HUDEP-2 (cell line): ENCODE data around the gene DYNLL1.
"Not testable (repeated sequence)": the region's sequence is repeated elsewhere in the genome, so short reads cannot be mapped to it uniquely, and the experiment has no call there.

Experiments used
- DNase-seq, 76 experiments: peaks; one replicate each; lab custom pipeline; 2025; ENCODE audit not compliant: unreplicated experiment in 76 of 76; lab: John Stamatoyannopoulos, UW

Gene DYNLL1

GRCh38 chr12:120504587-120504986 is 8.7 kb downstream of the DYNLL1 start:
- no peak for DNase-seq

DNA sequence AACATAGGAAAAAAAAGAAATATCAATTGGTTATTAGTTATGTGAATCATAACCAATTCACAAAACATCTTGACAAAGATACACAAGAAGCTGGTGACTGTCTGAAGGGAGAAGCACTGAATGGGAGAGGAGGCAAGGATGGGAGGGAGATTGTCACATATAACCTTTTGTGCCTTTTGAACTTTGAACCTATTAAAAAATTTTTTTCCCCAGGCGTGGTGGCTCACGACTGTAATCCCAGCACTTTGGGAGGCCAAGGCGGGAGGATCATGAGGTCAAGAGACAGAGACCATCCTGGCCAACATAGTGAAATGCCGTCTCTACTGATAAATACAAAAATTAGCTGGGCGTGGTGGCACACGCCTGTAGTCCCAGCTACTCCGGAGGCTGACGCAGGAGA is 12.6 kb downstream of the DYNLL1 start:
- no peak for DNase-seq

GRCh38 chr12:120514002-120514401 is 18.1 kb downstream of the DYNLL1 start:
- no peak for DNase-seq

- no peak for DNase-seq
These were observed 19.6 kb downstream of the DYNLL1 start for GRCh38 chr12:120515496-120515895.

- DNase-seq, result not testable (repeated sequence)
These were observed 23.4 kb downstream of the DYNLL1 start for GRCh38 chr12:120519324-120519723.

DNA sequence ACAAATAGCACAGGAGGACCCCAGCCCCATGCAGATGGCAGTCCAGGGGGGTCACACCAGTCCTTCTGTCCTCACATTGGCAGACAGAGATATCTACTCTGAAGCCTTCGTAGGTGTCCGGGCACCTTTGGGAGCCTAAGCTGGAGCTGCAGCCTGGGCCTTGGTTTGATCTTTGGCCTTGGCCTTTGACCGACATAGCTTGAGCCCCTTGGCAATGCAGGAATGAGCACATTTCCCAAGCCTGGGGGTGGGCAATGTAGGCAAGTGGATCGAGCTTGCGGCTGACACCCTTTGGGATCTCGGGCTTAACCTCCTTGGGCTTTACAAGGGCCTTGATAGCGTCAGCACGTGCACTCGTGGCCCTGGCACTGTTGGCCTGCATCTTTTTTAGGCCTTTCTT is 26.7 kb downstream of the DYNLL1 start:
- no peak for DNase-seq

- peak in 73 of 76 experiments; percentile 13 to 83 (median 64) for DNase-seq
These were observed 33.1 kb downstream of the DYNLL1 start, which contains the start of gene COQ5 for GRCh38 chr12:120528861-120529525. Gene COQ5, minus strand, starts transcription at chr12:120529158. Its CDS starts 17 bp downstream, at chr12:120529141.

DNA sequence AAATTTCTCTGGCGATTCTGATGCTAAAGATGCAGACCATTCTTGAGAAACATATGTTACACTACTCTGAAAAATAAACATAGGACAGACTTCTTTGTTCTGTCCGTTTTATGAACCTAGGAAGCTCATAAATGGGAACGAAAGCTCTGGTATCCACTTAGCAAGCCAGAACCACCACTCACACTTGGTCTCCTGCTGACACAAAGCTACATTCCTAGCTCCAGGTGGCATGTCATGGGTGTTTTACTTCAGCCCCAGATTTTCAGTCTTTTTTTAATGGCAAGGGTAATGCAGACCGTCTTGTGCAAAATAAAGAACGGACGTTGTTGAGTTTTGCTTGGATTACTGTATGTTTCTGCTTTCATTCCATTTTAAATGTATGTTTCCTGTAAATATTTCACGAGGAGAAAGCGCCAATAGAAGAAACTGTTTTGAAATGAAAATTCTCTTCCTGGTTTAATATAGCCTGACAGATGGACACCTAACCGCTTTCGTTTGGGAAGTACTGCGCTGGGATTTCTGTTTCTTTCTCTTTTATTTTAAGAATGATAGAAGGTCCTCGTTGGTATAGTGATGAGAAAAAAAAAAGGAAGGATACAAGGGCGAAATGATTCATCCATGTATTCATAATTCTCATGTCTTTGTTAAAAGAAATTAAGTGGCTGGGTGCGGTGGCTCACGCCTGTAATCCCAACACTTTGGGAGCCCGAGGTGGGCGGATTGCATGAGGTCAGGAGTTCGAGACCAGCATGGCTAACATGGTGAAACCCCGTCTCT is 33.9 kb downstream of the DYNLL1 start:
- DNase-seq, result no peak

GRCh38 chr12:120530418-120530761 is 34.5 kb downstream of the DYNLL1 start:
- not testable (repeated sequence) for DNase-seq

- DNase-seq, result no peak
These were observed 36.9 kb downstream of the DYNLL1 start for GRCh38 chr12:120532701-120533238.

- DNase-seq, result peak in 73 of 76 experiments; percentile 3 to 85 (median 55)
These were observed 38.3 kb downstream of the DYNLL1 start, which contains the start of gene RNF10 for GRCh38 chr12:120534203-120534702. Gene RNF10, plus strand, starts transcription at chr12:120534356. Its CDS starts 456 bp downstream, at chr12:120534812.

DNA sequence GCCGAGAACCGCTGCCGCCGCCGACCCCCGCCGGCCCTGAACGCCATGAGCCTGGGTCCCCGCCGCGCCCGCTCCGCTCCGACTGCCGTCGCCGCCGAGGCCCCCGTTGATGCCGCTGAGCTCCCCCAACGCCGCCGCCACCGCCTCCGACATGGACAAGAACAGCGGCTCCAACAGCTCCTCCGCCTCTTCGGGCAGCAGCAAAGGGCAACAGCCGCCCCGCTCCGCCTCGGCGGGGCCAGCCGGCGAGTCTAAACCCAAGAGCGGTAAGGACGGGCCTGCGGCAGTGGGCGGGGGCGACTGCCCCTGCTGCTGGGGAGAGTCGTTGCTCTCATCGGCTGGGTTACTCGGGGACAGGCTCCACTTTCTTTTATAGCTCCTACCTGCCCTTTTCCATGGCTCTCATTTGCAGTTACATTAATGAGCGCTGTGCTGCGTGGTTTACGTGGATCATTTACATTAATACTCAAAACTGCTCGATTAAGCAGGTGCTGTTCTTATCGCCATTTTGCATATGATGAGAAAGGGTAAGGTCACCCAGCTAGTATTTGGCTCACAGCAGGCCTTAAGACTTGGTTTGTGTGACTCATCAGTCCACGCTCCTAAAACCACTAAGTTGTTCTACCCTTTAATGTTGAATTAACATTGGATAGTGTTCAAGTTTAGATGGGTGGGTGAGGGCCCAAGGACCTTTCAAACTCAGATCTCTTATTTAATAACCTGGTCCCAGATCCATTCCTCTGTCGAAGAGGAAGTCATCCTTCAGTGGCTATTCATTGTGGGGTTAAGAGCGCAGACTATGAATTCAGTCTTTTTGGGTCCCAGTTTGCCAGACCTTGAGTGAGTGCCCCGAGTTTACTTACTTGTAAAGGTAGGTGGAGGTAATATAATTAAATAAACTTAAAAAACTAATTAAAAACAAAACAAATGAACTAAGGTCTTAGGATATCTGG is 39.1 kb downstream of the DYNLL1 start:
- DNase-seq, result peak in 53 of 76 experiments; percentile 5 to 72 (median 36)

- DNase-seq, result no peak
These were observed 40.3 kb downstream of the DYNLL1 start for GRCh38 chr12:120536064-120536791.

- no peak for DNase-seq
These were observed 41.9 kb downstream of the DYNLL1 start for GRCh38 chr12:120537856-120538220.

GRCh38 chr12:120538281-120539156 is 42.6 kb downstream of the DYNLL1 start:
- peak in 11 of 76 experiments; percentile 2 to 46 (median 14) for DNase-seq

- peak in 2 of 76 experiments; percentile 4 to 6 for DNase-seq
These were observed 43.4 kb downstream of the DYNLL1 start for GRCh38 chr12:120539303-120539702.

DNA sequence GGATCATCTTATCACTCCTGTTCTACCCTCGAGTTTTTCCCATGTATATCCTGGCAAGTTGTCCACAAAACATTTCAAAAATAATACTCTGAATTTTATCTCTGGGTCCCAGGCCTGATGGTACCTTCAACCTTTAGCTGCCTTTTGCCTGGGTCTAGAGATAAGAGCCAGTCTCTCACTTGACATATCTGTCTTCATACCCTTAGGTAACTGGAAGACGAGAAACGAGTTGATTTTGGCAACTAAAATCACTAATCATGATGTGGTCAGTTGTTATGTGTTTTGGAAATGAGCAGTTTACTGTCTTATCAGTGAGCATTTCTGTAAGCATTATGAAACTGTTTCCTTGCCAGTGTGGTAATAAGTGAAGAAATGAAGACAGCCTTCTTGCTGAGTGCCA is 44.5 kb downstream of the DYNLL1 start:
- peak in 61 of 76 experiments; percentile 3 to 97 (median 79) for DNase-seq

DNA sequence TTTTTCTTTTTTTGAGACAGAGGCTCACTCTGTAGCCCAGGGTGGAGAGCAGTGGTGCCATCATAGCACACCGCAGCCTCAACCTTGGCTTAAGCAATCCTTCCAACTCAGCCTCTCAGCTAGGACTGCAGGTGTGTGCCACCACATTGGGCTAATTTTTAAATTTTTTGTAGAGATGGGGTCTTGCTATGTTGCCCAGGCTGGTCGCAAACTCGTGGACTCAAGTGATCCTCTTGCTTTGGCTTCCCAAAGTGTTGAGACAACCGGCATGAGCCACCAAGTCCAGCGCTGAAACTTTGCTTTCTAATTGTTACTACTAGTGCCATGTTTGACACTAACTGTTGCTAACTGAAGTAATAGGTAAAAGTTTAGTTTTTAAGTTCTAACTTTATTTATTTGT is 46.3 kb downstream of the DYNLL1 start:
- DNase-seq, result no peak

GRCh38 chr12:120544691-120545090 is 48.8 kb downstream of the DYNLL1 start:
- no peak for DNase-seq
